Stimulated activated CD8-positive, alpha-beta memory T cell treated with anti-CD3 and anti-CD28 coated beads, Interleukin-15, amount 100 ng/mL, for 24 hours (primary cell): ENCODE data around the gene ITGAL.
"Not testable (repeated sequence)": the region's sequence is repeated elsewhere in the genome, so short reads cannot be mapped to it uniquely, and the experiment has no call there.

ENCODE experiments used
- DNase-seq: peaks from one replicate; pipeline ENCODE4 v3.0.0-alpha.2; 2020; ENCODE audit warnings: low read depth

The ITGAL gene

DNA sequence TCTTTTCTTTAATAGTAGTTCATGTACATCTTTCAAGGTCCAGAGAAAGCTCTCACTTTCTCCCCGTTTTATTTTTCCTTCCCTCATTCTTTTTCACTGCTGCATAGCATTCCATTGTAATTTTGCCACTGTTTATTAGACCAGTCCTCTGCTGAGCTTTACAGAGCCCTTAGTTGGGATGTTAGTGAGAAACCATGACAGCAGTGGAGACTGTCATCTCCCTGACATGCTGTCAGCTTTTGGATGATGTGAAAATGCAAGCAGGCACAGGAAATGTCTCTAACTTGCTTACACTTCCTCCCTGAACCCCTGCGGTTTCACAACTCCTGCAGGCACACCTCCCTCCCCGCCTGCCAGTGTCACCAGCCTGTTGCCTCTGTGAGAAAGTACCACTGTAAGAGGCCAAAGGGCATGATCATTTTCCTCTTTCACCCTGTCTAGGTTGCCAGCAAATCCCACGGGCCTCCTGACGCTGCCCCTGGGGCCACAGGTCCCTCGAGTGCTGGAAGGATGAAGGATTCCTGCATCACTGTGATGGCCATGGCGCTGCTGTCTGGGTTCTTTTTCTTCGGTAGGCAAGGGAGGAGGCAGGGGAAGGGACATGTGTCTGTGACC is at the start of gene ITGAL:
Gene ITGAL, plus strand, starts transcription at position 415 of the 615 bp plus-strand sequence. Its CDS starts 96 bp downstream, at position 511.
- DNase-seq, result peak; percentile 44

DNA sequence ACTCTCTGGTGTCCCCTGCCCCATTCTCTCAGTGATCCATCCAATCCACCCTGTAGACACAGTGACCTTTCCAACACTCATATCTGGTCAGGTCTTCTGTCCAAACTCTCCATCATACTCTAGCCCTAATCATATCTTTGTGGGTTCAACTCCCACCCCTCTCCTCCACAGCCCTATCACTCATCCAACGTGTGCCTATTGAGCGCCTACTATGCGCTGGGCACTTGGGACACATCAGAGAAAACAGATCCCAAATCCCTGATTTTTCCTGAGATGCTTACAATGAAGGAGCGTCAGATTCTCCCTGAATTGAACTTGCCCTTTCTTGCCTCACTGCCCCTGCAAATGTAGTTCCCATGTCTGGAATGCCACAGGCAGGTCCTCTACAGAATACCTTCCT is 44.5 kb upstream of the ITGAL start:
- no peak for DNase-seq

DNA sequence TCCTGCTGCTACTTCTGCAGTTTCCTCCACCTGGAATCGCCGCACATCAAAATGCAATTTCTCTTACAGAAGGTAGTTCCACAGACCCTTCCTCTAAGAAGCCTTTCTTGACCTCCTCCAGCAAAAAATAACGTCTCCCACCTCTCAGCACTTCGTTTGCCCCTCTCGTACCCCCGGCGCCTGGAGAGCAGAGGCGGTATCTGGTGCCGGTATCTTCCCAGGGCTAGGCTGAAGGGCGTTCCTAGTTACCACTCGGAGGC is 43.2 kb upstream of the ITGAL start:
- DNase-seq, result no peak

DNA sequence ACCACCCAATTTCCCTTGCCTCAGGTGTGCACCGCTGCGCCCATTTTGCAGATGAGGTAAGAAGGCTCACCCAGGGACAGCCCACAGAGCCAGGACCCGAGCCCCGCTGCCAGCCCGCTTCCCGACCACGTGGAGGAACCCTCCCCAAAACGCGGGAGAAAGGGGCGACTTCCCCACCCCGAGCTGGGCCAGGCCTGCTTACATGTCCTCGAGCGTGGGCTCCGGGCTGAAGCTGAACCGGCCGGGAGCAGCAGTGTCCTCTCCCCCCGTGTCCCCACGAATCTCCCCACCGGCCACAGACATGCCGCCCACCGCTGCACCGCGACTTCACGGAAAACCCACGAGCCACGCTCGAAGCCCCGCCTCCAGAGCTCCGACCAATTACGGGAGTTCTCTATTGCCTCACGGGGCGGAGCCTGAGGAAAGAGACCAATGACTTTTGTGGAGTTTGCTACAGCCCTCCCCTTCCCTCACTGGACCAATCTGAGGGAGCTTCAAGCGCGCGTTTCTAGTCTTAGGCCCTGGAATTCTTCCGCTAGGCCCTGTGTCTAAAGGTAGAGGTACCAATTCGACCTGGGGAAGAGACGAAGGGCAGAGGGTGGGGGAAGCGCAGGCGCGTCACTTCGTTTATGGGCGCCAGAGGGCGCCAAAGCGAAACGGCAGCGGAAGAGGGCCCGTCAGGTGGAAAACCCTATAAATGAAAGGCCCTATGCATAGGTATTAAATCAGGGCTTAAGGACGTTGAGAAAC is 42.7 kb upstream of the ITGAL start, which contains the start of gene DCTPP1:
Gene DCTPP1, minus strand, starts transcription at position 353 of the 750 bp plus-strand sequence. Its CDS starts 50 bp downstream, at position 303.
- peak; percentile 74 for DNase-seq

DNA sequence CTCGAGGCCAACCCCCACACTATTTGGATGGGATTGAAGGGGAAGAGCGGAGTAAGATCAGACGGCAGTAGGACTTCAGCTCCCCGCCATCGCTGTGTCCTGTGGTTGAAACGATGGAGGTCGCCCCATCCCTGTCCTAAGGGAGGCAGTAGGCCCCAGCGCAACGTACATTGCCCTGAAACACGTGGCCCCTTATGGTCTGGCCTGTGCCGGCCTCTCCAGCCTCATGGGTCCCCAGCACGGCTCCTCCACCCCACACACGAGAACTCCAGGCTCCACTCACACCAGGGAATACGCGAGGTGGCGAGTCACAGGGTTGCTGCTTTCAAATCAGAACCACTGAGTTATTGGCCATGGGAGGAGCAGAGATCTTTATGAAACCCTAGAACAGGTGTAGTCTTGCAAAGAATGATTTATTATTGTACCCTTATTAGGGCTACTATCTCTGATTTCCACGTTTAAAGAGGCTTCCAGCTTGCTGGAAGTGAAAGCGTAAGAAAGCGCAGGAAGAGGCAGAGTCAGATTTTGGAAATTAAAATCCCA is 42.0 kb upstream of the ITGAL start:
- no peak for DNase-seq

DNA sequence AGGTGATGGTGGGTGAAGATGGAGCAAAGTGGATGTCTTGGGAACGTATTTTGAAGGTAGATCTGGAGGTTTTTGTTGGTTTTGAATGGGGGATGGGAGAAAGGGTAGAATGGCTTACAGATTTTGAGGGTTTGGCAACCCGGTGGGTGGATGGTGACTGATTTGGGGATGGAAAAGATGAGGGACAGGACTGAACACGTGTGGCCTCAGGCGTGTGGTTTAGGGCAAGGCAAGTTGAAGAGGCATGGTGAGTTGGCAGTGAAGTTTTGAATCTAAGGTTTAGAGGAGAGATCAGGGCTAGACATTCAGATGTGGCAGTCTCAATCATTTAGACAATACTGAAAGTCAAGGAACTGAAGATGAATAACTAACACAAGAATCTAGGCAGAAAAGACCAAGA is 37.7 kb upstream of the ITGAL start:
- no peak for DNase-seq

DNA sequence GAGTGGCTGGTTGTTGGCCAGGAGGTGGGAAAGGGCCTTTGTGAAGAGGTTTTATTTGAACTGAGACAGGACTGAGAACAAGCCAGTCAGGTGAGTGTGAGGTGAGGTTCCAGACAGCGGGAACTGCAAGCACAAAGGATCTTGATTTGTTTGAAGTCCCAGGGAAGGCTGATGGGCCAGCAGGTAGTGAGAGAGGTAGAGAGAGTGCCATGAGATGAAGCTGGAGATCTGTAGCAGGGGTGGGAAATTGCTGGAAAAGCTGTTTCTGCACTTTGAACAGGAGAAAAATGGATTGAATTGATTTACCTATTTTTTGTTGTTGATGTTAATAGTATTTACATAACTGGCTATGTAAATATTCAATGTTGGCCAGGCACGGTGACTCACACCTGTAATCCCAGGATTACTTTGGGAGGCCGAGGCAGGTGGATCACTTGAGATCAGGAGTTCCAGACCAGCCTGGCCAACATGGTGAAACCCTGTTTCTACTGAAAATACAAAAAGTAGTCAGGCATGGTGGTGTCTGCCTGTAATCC is 35.0 kb upstream of the ITGAL start:
- no peak for DNase-seq

DNA sequence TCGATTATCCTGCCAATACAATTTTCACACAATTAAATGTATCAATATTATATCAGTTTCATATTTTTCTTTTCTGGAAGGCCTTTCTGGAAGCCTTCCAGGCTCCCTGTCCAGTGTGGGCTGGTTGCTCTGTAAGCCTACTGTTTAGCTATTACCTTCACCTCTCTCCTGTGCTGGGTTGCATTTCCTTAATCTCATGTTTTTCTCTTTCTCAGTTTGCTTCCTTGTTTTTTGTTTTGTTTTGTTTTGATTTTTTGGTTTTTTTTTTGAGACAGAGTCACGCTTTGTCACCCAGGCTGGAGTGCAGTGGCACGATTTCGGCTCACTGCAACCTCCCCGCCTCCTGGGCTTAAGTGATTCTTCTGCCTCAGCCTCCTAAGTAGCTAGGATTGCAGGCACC is 33.7 kb upstream of the ITGAL start:
- no peak for DNase-seq

DNA sequence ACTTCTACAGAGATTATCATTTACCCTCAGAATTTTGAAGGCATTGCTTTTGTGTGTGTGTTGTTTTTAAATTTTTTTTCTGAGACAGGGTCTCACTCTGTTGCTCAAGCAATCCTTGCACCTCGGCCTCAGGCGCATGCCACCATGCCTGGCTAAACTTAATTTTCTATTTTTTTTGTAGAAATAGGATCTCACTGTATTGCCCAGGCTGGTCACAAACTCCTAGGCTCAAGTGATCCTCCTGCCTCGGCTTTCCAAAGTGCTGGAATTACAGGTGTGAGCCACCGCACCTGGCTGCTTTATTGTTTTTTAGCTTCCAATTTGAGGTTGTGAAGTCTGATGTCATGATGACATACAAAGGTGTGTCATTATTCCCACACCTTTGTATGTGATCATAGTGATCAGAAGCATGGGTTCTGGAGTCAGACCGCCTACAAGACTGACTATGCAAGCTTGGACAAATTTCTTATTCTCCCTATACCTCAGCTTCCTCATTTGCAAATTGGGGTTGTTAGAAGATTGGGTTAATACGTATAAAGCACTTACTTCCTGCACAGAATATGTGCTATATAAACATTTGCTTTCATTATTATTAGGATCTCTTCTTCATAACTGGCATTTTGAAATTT is 32.7 kb upstream of the ITGAL start:
- no peak for DNase-seq

DNA sequence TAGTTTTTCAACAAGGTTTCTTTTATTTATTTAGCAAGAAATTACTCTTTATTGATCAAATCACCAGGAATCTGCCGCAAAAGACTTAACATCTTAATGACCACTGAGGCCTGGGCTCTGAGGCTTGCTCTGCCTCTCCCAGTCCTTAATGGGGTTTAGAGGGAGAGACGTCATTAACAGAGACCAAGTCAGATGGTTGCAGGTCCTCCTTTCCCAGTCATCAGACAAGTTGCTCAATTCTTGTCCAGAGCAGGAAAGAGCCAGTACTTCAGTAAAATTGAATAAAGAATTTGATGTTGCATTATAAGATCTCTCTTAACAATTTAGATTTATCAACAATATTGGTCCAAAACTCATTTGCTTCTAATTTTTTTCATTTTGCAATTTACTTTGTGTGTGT is 28.9 kb upstream of the ITGAL start:
- no peak for DNase-seq

DNA sequence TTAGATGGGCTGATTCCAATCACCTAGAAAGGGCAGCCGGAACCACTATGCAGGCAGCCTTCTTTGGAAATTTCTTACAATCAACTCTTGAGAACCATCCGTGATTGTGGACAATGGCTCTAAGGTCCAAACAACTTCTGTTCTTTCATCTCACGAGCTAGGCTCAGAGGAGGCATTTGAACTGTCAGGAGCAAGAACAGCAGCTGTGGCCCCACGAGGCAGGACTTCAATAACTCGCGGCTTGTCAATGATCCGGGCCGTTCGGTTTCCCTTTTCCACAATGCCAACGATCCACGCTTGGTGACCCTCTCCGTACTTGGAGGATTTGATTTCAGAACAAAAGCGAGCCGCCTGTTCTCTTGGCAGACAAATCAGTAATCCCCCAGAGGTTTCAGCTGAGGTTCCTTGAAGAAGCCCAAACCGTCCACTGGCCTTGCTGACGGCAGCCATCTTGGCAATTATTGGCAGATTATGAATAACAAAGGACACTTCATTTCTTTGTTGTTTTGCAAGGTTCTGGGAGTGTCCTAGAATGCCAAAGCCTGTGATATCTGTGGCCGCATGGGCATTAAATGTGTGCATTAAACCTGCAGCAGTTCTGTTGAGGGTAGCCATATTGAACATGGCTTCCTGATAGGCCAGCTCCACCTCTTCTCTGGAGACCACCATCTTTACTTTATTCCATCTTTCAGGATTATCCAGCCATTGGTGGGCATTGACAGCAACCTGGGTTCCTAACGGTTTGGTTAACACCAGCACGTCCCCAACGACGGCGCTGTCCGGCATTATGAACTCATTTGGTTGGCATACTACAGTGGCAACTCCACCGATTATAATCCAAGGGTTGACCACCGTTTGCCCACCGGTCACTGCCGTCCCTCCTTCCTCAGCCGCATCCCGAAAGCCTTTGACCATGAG is 28.1 kb upstream of the ITGAL start:
- DNase-seq, result no peak

DNA sequence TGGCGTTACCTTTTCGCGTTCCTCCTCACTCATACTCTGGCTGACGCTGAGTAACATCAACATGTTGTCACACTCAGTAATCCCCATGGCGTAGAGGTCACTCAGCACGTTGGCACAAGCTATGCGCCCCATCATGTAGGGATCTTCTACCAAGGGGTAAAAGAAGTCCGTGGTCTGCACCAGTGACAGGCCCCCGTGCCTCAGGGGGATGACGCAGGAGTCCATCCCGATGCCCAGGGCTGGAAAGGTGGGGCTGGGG is 27.5 kb upstream of the ITGAL start:
- DNase-seq, result no peak

DNA sequence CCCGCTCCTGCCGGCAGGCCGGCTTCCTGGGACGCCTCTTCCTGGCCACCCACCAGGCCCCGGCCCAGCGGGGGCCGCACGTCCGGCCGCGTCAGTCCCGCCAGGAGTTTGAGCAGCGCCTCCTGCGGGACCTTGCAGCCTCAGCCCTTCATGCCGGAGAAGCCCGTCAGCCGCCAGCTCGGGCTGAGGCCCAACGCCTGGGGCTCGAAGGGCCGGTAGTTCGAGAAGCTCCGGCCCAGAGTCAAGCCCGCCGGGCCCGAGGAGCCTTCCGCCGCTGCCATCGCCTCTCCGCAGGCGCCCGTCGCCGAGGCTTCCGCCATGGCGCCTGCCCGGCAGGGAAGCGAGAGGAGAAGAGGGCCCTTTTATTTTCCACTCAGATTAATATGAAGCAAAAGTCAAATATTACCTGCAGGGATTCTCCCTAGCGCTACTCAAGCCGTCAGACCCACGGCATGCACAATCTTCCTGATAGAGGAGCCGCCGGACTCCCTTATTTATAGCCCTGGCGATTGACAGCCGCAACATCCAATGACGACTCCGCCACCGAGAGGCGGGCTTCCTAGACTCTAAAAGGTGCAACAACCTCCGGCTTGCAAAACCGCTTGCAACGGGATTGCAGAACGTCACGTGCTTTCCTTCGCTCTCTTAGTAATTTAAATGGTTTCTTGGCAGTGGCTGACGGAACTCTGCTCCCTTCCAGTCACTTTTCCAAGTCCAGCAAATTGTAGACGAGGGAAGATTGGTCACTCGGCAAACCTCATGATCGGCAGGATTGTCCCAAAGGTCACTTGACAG is 26.9 kb upstream of the ITGAL start, which contains the start of gene SEPHS2:
Gene SEPHS2, minus strand, starts transcription at position 467 of the 795 bp plus-strand sequence. Its CDS starts 147 bp downstream, at position 320.
- peak; percentile 84 for DNase-seq

DNA sequence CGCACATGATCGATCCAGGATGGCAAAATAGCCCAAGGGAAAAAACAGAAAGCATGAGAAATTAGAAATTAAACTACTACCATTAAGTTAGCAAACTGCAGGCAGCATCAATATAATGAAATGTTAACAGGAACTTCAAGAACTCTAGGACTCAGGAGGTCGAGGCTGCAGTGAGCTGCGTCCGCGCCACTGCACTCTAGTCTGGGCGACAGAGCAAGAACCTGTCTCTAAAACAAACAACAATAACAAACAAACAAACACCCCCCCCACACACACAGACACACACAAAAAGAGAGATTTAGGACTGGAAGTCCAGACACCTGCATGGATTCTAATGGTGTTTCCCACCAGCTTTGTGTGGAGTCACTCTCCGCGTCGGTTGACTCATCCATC is 26.3 kb upstream of the ITGAL start:
- no peak for DNase-seq

DNA sequence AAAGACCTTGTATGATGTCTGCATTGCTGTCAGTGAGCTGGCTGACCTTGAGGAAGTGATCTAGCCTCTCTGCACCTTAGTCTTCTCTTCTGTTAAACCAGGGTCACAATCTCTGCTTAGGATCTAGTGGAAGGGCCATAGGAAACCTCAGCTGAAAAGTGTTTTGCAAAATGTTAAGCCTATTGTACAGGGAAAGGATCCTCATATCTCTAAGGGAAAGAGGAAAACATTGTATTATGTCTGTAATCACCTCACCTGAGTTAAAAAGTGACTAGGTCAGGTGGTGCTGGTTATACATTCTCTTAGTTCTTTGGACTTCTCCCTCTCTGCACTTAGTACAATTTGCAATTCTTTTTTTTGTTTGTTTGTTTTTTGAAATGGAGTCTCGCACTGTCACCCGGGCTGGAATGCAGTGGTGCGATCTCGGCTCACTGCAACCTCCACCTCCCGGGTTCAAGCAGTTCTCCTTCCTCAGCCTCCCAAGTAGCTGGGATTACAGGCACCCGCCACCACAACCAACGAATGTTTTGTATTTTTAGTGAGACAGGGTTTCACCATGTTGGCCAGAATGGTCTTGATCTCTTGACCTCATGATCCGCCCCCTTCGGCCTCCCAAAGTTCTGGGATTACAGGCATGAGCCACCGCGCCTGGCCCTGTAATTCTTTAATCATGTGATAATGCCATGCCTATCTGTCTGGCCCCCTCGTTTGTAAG is 24.9 kb upstream of the ITGAL start:
- DNase-seq, result no peak

DNA sequence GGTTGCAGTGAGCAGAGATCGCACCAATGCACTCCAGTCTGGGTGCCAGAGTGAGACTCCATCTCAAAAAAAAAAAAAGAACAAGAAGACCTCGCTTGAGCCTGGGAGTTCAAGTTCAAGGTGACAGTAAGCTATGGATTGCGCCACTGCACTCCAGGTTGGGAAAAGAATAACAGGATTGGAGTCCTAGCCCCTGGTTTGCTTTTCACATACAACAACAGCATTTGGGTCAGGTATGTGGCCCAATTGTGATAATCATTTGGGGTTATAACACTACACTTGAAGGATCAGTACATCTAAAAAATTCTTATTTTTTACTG is 23.5 kb upstream of the ITGAL start:
- no peak for DNase-seq

DNA sequence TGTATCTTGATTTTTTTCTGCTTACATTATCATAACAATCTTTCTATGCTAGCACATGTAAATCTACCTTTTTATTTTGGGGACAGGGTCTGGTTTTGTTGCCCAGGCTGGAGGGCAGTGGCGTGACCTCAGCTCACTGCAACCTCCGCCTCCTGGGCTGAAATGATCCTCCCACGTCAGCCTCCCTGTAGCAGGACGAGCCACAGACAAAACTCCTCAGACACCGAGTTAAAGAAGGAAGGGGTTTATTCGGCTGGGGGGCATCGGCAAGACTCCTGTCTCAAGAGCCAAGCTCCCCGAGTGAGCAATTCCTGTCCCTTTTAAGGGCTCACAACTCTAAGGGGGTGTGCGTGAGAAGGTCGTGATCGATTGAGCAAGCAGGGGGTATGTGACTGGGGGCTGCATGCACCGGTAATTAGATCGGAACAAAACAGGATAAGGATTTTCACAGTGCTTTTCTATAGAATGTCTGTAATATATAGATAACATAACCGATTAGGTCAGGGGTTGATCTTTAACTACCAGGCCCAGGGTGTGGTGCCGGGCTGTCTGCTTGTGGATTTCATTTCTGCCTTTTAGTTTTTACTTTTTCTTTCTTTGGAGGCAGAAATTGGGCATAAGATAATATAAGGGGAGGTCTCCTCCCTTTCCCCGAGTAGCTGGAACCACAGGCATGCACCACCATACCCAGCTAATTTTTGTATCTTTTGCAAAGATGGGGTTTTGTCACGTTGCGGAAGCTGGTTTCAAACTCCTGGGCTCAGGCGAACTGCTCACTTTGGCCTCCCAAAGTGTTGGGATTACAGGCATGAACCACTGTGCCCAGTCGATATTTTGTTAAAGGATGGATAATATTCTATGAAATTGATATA is 19.6 kb upstream of the ITGAL start:
- not testable (repeated sequence) for DNase-seq

DNA sequence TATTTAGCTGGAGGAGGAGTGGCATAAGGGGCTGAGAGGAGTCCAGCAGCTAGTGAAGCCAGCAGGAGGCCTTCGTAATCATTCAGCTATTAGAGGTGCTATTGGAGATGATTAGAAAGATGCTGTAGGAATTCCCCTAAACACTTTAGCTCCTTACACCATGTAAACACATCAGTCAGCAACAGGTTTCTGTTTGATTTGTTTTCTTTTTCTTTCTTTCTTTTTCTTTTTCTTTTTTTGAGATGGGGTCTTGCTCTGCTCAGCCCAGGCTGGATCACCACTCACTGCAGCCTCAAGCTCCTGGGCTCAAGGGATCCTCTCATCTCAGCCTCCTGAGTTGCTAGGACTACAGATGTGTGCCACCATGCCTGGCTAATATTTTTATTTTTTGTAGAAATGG is 16.2 kb upstream of the ITGAL start:
- no peak for DNase-seq

DNA sequence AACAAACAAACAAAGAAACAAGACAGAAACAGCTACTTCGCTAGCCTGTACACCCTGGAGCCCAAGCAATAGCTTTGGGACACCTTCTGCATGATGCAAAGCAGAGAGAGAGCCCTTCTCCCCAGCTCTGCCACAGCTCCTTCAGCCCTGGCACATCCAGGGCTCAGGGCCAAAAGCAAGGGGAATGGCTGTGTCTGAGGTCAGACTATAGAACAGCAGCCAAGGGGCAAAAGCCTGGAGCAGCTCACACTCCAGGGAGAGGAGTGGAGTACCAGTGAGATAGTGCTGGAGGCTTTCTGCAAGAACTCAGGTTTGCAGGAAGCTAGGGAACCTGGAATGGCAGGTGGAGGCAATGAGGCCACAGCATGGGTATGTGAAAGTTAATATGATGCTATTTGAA is 15.3 kb upstream of the ITGAL start:
- no peak for DNase-seq
